SHP77 (cell line): ENCODE results near the gene LRRTM4.
"Not testable (repeated sequence)": the region's sequence is repeated elsewhere in the genome, so short reads cannot be mapped to it uniquely, and the experiment has no call there.

Experiments
- DNase-seq, 2 experiments: peaks; one replicate each; lab custom pipeline; 2025; lab: John Stamatoyannopoulos, UW

The LRRTM4 gene

DNA sequence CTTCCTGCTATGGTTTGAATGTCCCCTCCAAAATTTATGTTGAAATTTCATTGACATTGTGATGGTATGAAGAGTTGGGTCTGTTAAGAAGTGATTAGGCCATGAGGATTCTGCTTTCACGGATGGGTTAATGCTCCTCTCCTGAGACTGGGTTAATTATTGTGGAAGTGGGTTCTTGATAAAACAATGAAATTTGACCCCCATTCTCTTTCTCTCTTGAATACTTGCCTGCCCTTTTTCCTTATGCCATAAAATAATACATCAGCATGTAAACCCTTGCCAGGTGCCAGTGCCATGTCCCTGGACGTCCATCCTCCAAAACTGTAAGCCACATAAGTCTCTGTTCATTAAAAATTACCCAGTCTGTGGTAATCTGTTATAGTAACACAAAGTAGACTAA is 352.8 kb downstream of the LRRTM4 start:
- no peak for DNase-seq

DNA sequence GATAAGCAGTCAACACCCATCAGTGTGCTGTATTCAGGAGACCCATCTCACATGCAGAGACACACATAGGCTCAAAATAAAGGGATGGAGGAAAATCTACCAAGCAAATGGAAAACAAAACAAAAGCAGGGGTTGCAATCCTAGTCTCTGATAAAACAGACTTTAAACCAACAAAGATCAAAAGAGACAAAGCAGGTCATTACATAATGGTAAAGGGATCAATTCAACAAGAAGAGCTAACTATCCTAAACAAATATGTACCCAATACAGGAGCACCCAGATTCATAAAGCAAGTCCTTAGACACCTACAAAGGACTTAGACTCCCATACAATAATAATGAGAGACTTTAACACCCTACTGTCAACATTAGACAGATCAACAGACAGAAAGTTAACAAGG is 358.2 kb downstream of the LRRTM4 start:
- DNase-seq, result not testable (repeated sequence)

GRCh38 chr2:77161009-77161408 is 361.2 kb downstream of the LRRTM4 start:
- DNase-seq, result no peak

- no peak for DNase-seq
Measured at GRCh38 chr2:77156599-77156998, 365.6 kb downstream of the LRRTM4 start.

- DNase-seq, result no peak
Measured at GRCh38 chr2:77155511-77155910, 366.7 kb downstream of the LRRTM4 start.

DNA sequence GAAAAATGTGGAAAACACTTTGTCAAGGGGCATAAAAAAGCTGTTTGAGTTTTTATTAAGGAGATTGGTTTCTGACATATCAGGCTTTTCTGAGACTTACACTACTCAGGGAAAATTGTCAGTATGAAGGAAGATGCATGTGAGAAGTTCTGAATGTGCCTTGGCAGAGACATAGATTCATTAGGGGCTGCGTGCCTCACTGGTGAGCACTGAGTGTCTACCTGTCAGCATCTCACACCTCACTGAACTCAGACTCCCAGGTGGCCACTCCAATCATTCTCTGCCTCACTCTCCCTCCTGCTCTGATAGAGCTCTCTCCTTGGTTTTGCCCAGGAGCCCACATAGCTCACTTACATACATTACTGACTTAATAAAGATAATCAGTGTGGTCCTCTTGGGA is 372.6 kb downstream of the LRRTM4 start:
- DNase-seq, result no peak

- DNase-seq, result no peak
Measured at GRCh38 chr2:77147153-77147552, 375.0 kb downstream of the LRRTM4 start.

GRCh38 chr2:77144772-77145171 is 377.4 kb downstream of the LRRTM4 start:
- no peak for DNase-seq

- no peak for DNase-seq
Measured at GRCh38 chr2:77142141-77142540, 380.0 kb downstream of the LRRTM4 start.

DNA sequence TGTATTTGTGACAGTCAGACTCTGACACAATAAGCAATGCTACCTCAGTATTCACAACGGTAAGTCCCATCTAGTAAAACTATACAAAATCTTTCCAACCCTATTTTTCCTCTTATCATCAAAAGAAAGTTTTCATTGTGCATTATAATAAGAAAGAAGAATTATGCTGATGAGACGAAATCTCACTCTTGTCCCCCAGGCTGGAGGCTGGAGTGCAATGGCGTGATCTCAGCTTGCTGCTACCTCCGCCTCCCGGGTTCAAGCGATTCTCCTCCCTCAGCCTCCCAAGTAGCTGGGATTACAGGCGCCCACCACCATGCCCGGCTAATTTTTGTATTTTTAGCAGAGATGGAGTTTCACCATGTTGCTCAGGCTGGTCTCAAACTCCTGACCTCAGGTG is 393.7 kb downstream of the LRRTM4 start:
- DNase-seq, result not testable (repeated sequence)

- no peak for DNase-seq
Measured at GRCh38 chr2:77127345-77127744, 394.8 kb downstream of the LRRTM4 start.

- DNase-seq, result no peak
Measured at GRCh38 chr2:77121518-77121917, 400.7 kb downstream of the LRRTM4 start.

GRCh38 chr2:77119333-77119732 is 402.8 kb downstream of the LRRTM4 start:
- DNase-seq, result no peak

GRCh38 chr2:77108915-77109314 is 413.3 kb downstream of the LRRTM4 start:
- DNase-seq, result no peak

- no peak for DNase-seq
Measured at GRCh38 chr2:77105008-77105407, 417.2 kb downstream of the LRRTM4 start.

GRCh38 chr2:77104554-77104953 is 417.6 kb downstream of the LRRTM4 start:
- no peak for DNase-seq

DNA sequence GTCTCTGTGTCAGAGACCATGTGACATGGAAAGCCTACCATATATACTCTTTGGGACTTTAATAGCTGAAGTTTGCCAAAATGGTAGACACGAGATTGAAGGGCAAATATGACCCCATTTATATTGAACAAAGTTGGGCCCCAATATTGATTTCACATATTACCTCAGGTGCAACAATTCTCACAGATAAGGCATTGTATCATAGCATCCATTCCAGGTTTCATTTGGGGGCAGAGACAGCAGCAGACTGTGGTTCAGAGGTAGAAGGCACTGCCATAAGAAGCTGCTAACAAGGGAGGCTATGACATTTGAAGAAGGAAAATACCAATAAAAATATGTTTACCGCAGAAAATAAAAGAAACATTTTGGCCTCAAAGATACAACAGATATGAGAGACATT is 419.2 kb downstream of the LRRTM4 start:
- DNase-seq, result no peak

GRCh38 chr2:77101796-77102452 is 420.3 kb downstream of the LRRTM4 start:
- DNase-seq, result no peak

GRCh38 chr2:77099961-77100360 is 422.2 kb downstream of the LRRTM4 start:
- DNase-seq, result no peak

DNA sequence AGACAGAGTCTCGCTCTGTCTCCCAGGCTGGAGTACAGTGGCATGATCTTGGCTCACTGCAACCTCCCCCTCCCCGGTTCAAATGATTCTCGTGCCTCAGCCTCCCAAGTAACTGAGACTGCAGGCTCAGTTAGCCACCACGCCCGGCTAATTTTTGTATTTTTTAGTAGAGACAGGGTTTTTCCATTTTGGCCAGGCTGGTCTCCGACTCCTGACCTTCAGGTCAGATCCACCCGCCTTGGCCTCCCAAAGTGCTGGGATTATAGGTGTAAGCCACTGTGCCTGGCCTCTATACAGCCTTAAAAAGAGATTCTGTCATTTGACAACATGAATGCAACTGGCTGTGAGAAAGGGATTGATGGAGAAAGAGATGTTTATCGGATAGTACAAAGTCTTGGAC is 426.7 kb downstream of the LRRTM4 start:
- not testable (repeated sequence) for DNase-seq

GRCh38 chr2:77095096-77095495 is 427.1 kb downstream of the LRRTM4 start:
- no peak for DNase-seq

DNA sequence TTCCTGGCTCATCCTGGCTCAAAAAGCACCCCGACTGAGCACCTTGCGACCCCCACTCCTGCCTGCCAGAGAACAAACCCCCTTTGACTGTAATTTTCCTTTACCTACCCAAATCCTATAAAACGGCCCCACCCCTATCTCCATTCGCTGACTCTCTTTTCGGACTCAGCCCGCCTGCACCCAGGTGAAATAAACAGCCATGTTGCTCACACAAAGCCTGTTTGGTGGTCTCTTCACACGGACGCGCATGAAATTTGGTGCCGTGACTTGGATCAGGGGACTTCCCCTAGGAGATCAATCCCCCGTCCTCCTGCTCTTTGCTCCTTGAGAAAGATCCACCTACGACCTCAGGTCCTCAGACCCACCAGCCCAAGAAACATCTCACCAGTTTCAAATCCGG is 433.8 kb downstream of the LRRTM4 start:
- DNase-seq, result not testable (repeated sequence)

- no peak for DNase-seq
Measured at GRCh38 chr2:77087987-77088414, 434.2 kb downstream of the LRRTM4 start.

- no peak for DNase-seq
Measured at GRCh38 chr2:77086478-77086877, 435.7 kb downstream of the LRRTM4 start.
